Gastroesophageal sphincter (tissue), 3 donors: ENCODE results near the gene OGDH.

Experiments
- CTCF ChIP-seq, 4 experiments: fragments of 200-600 bp in 2 of 4; fragments of 450-650 bp in 2 of 4; sonication (generic) in 1 of 4; IDR thresholded peaks; one replicate each; pipeline ENCODE4 v1.5.1; 2017 to 2019; ENCODE audit warnings: antibody characterized with exemption in 4 of 4, mild to moderate bottlenecking in 2 of 4, moderate library complexity in 2 of 4
- EP300 ChIP-seq: sonication (generic); formaldehyde crosslinking; IDR thresholded peaks from one replicate; pipeline ENCODE4 v1.6.1; 2017; ENCODE audit warnings: antibody characterized with exemption, mild to moderate bottlenecking
- POLR2A ChIP-seq, 2 donors: fragments of 450-650 bp; IDR thresholded peaks; one replicate each; pipeline ENCODE4 v1.6.1; 2017; ENCODE audit warnings: antibody characterized with exemption in 2 of 2, mild to moderate bottlenecking in 2 of 2, moderate library complexity in 1 of 2
- POLR2AphosphoS5 ChIP-seq: sonication (generic); formaldehyde crosslinking; IDR thresholded peaks from one replicate; pipeline ENCODE4 v1.6.1; 2017; ENCODE audit warnings: antibody characterized with exemption

- TF ChIP-seq POLR2A (IDR thresholded peaks at IDR 0.05), result no peak
- no peak for TF ChIP-seq CTCF (IDR thresholded peaks at IDR 0.05)
- TF ChIP-seq POLR2AphosphoS5, result no peak
- TF ChIP-seq EP300, result no peak
Measured at GRCh38 chr7:44615149-44615611, 8.8 kb downstream of the OGDH start.
